HG02588 (cell line): ENCODE data around the gene GGN.
"Not testable (repeated sequence)": the region's sequence is repeated elsewhere in the genome, so short reads cannot be mapped to it uniquely, and the experiment has no call there.

Experiments used
- ATAC-seq: cut with Tn5 transposase; IDR thresholded peaks from one replicate; pipeline ENCODE4 v1.9.1; 2021; ENCODE audit warnings: mild to moderate bottlenecking, moderate library complexity; ENCODE audit not compliant: unreplicated experiment

The GGN gene, protein sequence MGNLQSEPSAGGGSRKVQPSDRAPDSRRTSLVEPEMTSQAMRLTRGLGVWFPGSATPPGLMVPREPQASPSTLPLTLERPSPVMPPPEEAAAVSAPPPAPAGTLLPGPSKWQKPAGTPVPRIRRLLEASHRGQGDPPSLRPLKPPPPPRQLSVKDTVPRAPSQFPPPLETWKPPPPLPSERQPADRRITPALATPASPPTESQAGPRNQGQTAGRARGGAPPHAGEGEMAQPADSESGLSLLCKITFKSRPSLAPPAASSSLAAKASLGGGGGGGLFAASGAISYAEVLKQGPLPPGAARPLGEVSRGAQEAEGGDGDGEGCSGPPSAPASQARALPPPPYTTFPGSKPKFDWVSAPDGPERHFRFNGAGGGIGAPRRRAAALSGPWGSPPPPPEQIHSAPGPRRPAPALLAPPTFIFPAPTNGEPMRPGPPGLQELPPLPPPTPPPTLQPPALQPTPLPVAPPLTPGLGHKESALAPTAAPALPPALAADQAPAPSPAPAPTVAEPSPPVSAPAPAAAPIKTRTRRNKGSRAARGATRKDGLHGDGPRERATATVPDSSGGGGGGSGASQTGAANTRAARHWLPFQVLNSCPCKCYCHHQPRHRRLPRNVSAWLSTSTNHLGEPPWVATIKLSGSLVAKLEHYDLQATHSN

DNA sequence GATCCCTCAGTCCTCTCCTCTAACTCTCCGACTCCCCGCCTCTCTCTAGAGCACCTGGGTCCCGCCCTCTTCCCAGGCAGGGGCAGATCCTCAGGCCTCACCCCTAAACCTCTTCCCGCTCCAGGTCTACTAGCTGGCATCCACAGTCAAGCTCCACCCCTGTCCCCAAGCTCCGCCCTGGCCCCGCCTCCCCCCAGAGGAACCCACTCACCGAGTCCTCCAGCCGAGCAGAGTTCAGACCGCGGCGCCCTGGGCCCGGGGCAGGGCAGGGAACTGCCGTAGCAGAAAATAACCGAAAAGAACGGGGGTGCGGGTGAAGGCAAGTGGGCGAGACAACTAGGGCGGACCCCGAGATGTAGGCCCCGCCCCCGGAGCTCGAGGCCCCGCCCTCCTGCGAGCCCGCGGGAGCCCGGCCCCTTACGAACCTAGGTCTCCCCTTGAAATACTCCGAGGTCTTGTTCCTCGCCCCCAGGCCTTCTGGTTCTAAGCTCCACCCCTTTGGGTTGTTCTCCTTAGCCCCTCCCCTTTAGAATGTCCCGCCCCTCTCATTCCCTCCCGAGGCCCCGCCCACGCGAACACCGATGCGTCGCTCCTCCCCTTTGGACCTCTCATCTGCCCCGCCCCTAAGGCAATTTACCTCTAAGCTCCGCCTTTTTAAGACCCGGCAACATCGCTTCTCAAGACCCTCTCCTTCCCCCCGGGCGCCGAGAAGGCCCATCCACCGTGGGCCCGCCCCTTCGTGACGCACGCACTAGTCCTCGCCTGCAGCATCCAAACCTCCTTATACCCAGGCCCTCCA is at the start of gene GGN:
GGN (minus strand) TSS at position 485 of the 799 bp plus-strand sequence. CDS start 773 bp downstream, outside the sequence.
- peak; percentile 46 for ATAC-seq

DNA sequence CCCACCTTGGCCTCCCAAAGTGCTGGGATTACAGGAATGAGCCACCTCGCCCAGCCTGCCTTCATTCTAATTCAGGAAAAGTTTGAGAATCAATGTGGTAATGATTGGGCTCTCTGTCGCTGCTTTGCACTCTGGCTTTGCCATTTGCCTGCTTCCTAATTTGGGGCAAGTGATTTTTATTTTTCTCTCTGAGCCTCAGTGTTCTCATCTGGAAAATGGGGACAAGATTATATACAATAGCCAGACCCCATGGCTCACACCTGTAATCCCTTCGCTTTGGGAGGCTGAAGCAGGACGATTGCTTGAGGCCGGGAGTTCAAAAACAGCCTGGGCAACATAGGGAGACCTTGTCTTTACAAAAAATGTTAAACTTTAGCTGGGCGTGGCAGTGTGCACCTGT is 49.5 kb upstream of the GGN start:
- ATAC-seq = no peak

DNA sequence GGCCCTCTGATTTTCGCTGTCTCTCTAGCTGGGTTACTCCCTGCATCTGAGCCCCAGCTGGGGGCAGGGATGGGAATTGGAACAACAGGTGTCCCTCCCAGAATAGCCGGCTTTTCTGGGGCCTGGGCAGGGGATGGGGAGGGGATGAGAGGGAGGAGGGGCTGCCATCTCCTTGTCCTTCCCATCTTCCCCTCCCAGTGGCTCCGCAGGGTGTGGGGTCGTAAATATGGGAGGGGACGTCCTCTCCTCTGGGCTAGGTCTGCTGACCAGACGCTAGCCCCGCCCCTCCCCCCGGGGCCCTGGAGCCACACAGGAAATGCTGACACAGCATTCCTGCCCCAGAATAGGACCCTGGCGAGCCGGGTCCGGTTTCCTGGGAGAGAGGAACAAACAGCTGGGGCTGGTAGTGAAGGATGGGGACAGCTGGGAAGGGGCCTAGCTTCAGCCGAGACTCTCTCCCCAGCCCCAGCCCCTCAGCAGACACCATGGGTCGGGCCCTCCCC is 46.8 kb upstream of the GGN start:
- no peak for ATAC-seq

DNA sequence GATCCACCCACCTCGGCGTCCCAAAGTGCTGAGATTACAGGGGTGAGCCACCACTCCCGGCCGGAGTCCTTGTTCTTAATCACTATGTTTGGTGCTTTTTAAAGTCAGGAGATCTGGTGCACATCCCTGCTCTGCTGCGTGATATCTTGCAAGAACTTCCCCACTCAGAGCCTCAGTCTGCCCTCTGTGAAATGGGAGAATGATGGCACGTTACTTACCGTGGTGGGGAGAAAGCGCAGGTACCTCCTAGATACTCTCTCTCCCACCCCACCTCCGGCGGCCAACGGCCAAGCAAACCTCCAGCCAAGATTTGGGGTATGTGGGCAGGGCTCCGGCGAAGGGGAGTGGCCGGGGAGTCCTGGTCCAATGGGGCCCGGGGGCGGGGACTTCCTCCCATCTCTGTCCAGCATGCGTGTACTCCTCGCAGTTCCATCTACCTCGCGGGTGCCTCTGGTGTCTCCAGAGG is 45.5 kb upstream of the GGN start, which contains the start of gene RYR1:
RYR1 (plus strand) TSS at position 424 of the 466 bp plus-strand sequence. CDS start 139 bp downstream, outside the sequence.
- ATAC-seq = no peak

DNA sequence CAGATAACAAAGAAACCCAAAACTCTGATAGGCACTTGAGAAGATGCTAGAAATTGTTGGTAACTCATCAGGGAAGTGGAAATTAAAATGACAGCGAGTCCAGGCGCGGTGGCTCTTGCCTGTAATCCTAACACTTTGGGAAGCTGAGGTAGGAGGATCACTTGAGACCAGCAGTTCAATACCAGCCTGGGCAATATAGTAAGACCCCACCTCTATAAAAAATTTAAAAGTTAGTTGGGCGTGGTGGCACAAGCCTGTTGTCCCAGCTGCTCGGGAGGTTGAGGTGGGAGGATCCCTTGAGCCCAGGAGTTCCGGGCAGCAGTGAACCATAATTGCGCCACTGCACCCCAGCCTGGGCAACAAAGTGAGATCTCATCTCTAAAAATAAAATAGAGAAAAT is 43.1 kb upstream of the GGN start:
- no peak for ATAC-seq

DNA sequence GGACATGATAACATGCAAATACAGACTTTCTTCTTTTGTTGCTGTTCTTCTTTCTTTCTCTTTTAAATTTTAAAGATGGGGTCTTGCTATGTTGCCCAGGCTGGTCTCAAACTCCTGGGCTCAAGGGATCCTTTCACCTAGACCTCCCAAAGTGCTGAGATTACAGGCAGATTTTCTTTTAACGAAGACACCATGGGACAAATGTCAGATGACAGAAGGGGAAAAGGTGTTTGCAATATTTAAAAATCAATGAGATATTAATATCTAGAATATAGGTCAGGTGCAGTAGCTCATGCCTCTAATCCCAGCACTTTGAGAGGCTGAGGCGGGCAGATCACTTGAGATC is 42.0 kb upstream of the GGN start:
- ATAC-seq = no peak

DNA sequence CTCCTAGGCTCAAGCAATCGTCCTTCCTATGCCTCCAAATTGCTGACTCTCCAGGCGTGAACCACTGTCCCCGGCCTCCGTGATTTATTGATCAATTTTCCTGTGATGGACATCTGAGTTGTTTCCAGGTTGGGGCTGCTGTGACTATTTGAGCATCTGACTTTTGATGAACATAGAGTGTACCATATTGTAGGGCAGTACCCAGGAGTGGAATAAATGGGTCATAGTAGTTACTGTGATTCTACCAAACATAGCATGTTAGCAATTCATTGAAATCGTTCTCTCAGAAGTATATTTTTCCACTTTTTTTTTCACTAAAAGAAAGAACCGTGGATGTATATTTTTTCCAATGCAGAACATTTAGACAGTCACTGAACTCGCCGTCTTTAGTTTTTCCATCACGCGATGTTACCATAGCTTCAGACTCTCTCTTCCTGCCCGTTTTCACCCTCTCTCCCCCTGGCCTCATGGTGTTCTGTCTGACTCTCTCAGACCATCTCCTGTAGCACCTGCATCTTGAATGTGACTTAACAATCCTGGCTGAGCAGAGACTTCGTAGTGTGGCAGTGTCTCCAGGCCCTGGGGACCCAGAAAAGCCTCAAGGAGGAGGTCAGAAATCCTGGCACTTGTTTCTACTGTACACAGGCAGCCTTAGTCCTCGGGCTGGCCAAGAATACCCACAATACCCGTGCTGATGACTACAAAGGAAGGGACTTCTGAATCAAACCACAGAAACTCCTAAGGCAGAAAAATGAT is 41.4 kb upstream of the GGN start:
- ATAC-seq = no peak

DNA sequence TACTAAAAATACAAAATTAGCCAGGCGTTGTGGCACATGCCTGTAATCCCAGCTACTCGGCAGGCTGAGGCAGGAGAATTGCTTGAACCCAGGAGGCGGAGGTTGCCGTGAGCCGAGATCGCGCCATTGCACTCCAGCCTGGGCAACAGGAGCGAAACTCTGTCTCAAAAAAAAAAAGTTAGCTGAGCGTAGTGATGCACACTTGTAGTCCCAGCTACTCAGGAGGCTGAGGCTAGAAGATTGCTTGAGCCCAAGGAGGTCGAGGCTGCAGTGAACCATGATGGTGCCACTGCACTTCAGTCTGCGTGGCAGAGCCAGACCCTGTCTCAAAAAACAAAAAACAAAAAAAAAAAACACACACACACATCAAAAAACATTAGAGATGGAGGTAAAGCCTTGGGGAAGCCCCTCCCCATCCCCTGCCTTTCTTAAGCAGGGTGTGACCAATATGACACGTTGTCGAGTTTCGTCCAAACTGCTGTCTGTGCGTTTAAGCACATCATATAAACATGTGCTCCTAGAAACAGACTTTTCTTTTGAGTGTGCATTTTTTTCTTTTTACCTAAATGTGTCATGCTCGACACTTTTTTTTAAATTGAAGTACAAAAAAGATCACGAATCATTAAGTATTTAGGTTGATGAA is 39.3 kb upstream of the GGN start:
- not testable (repeated sequence) for ATAC-seq

DNA sequence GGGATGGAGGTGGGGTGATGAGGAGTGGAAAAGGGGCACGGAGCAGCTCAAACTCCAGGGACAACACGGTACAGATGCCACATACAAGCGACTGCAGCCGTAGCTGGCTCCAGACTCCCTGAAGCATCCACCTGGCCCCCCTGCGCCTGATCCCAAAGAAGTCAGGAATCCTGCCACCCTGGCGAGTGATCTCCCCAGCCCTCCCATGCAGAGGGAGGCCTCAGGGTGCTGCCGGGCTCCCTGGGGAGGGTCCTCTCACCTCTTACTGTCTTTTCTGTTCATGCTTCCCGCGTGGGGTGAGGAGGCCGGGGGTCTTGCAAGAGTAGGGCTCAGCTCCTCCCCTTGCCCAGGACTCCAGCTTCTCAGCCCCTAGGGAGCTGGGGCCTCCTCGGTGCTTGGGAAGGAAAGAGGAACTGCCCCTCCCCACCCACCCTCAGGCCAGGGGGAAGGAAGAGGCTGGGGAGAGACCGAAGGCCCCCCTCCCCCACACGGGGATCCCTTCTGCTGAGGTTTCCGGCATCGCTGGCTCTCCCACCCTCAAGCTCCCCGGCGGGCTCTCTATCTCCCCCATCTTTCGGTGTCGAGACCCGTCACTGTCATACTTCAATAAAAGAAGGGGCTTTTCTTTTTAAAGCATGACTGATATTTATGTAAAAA is 38.1 kb upstream of the GGN start, which contains the start of gene RASGRP4:
RASGRP4 (minus strand) TSS at position 410 of the 657 bp plus-strand sequence; CDS start at position 282, 128 bp downstream.
- ATAC-seq = no peak

DNA sequence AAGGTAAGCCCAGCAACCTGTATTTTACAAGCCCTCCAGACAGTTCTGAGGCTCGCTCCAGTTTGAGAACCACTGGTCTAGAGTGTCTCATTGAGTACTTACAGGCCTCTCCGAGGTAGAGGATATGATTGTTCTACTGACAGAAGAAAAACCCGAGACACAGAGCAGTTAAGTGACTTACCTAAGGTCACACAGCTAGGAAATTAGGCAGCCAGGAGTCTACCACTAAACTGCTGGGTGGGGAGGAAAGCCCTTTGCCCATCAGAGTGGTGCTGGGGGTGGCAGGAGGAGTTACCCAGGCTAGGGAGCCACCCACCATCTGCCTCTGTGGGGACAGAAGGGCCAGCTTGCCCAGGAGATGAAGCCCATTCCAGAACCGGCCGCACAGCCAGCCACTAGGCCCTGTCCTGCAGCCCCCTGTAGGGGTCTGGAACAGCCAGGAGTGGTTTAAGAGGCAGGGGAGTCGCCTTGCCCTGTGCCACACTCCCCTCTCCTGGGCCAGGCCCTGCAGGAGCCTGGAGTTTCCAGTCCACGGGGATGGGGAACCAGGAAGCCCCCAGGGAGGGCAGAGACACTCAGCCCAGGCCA is 37.5 kb upstream of the GGN start:
- ATAC-seq = no peak

DNA sequence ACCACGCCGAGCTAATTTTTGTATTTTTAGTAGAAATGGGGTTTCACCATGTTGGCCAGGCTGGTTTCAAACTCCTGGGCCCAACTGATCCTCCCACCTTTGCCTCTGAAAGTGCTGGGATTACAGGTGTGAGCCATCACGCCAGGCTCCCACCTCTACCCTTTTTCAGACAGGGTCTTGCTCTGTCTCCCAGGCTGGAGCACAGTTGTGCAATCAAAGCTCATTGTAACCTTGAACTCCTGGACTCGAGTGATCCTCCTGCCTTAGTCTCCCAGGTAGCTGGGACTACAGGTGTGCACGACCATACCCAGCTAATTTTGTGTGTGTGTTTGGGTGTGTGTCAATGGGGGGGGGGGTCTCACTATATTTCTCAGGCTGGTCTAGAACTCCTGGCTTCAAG is 36.4 kb upstream of the GGN start:
- ATAC-seq = no peak

DNA sequence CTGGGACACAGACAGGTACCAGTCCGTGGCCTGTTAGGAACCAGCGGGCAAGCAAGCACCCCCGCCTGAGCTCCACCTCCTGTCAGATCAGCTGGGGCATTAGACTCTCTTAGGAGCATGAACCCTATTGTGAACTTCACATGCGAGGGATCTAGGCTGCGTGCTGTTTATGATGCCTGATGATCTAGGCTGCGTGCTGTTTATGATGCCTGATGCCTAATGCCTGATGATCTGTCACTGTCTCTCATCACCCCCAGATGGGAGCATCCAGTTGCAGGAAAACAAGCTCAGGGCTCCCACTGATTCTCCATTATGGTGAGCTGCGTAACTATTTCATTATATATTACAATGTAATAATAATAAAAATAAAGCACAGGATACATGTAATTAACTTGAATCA is 34.6 kb upstream of the GGN start:
- no peak for ATAC-seq

DNA sequence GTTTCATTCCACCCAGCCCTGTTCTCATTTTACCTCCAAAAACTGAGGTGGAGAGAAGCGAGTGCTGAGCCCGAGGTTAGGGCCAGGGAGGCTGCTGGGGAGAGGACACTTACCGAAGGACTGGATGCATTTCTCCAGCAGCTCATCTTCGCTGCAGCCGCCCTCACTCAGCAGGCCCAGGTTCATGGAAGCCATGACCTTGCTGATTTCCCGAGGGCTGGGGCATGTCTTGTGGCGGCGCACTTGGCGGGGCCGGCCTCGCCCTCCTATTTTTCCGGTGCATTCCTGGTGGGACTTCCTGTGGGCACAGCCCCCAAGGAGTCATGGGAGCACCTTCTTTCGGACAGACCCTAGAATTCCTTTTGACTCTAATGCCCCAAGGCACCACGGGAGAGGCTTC is 34.0 kb upstream of the GGN start:
- no peak for ATAC-seq

DNA sequence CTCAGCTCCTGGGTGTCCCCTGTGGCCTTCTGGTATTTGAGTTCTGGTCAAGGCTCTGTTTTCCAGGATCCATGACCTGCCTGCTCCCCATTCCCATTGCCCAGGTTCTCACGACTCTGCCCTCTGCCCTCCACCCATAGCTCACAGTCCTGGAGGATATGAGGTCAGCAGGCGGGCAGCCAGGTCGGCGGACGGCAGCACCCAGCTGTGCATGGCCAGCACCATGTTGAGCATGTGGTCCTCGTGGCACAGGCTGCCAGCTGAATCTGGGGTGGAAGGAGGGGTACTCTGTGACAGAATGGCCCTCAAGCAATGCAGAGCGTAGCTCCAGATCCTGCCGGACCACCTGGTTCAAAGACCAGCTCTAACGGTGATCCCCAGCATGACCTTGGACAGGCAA is 33.1 kb upstream of the GGN start:
- ATAC-seq = no peak

DNA sequence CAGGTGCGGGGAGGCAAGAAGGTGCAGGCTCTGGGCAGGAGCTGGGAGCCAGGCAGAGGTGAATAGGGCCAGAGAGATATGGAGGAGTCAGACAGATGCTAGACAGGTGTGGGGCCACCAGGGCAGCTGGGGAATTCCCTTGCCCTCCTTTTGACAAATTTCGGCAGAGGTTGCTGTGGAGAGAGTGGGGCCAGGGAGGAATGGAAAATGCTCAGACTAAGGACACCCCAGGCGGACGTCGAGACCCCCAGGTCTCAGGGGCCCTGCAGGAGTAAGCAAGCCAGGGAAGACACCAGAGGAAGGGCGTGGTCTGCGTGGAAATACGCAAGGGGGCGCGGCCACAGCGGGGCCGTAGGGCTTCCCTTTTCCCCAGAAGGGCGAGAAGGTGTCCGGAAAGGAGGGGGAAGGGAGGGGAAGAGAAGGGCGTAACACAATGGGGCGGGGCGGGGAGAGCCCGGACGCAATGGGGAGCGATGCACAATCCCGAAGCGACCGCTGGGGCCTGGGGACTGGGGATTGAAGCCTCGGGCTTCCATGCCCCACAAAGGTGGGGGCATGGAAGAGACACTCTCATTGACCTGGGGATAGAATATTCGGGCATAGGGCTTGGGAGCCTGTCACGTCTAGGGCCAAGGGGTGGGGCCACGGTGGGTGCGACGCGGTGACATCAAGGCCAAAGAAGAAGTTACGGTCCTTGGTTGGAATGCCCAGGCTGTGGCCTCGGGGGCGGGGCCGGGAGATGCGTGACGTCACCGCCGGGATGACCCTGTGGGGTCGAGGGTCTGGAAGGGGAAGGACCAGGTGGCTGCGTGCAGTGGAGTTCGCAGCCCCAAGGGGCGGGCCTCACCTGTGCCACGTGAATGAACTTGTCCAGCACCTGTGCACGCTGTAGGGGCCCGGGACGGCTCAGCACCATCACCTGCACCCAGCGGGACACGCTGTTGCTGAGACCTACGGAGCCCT is 30.0 kb upstream of the GGN start:
- no peak for ATAC-seq

DNA sequence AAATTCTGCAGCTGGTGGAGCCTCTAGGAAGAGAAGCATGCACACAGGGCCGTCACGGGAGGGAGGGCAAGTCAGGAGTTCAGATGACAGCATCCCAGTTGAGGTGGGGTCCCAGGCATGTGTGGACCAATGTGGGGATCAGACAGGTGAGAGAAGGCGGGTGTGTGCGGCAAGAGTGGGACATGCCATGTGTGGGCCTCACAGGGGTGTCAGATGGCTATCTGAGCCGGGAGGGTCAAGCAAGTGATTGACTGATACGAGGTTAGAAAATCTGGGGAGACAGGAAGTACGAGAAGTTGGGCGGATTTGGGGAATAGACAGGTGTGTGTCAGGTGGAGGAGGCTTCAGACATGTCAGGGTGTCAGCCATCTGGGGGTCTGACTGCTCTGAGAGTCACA is 29.3 kb upstream of the GGN start:
- no peak for ATAC-seq

DNA sequence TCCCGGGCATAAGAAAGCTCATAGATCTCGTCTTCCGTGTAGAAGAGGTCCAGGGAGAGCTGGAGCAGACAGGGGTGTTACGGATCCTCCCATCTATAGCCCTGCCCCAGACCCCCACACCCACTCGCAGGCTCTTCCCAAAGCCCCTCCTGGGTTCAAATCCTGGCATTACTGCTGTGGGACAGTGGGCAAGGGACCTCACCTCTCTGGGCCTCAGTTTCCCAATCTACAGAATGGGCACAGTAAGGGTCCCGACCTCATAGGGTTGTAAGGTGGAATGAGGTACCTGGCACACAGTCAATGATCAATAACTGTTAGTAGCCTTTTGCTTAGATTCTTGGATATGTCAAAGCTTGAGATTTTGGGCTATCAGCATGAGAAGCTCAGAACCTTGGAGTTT is 25.6 kb upstream of the GGN start:
- no peak for ATAC-seq

DNA sequence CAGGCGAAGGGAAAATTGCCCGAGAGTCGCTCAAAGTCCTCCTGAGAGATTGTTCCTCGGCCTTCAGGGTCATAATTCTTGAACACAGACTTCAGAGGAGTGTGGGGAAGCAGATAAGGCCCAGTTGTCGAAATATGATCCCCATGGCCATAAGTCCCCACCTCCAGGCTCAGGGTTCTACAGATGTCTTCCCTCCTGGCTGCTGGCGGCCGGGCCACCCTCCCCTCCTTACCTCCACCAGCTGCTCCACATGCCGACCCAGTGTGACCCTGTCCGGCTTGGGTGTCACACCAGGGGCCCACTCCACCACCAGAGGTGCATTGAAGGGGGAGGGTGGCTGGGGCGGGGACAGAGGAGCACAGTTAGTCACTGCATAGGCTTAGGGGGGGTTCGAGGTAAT is 25.1 kb upstream of the GGN start:
- no peak for ATAC-seq
